GM18873 (cell line): ENCODE results near the gene GLRX5.
"Not testable (repeated sequence)": the region's sequence is repeated elsewhere in the genome, so short reads cannot be mapped to it uniquely, and the experiment has no call there.

Experiments
- ATAC-seq: cut with Tn5 transposase; IDR thresholded peaks from one replicate; pipeline ENCODE4 v1.9.1; 2021; ENCODE audit warnings: mild to moderate bottlenecking, moderate library complexity, moderate number of reproducible peaks; ENCODE audit not compliant: unreplicated experiment, low FRiP score

Gene GLRX5

GRCh38 chr14:95498622-95499353, 36.1 kb upstream of the GLRX5 start:
- ATAC-seq, result no peak

GRCh38 chr14:95499354-95499750, 35.5 kb upstream of the GLRX5 start:
- no peak for ATAC-seq

- no peak for ATAC-seq
These were observed 34.6 kb upstream of the GLRX5 start for GRCh38 chr14:95500201-95500681.

GRCh38 chr14:95500772-95501401, 34.0 kb upstream of the GLRX5 start:
- no peak for ATAC-seq

GRCh38 chr14:95502381-95502950, 32.4 kb upstream of the GLRX5 start:
- no peak for ATAC-seq

- peak; percentile 49 for ATAC-seq
These were observed 31.3 kb upstream of the GLRX5 start for GRCh38 chr14:95503365-95504134.

GRCh38 chr14:95504135-95505029, 30.5 kb upstream of the GLRX5 start:
- no peak for ATAC-seq

- peak; percentile 44 for ATAC-seq
These were observed 29.7 kb upstream of the GLRX5 start for GRCh38 chr14:95505030-95505589.

- ATAC-seq, result no peak
These were observed 27.7 kb upstream of the GLRX5 start for GRCh38 chr14:95507174-95507573.

GRCh38 chr14:95507701-95508103, 27.1 kb upstream of the GLRX5 start:
- ATAC-seq, result no peak

GRCh38 chr14:95508377-95508776, 26.5 kb upstream of the GLRX5 start:
- ATAC-seq, result no peak

GRCh38 chr14:95509495-95509894, 25.4 kb upstream of the GLRX5 start:
- no peak for ATAC-seq

GRCh38 chr14:95510344-95510743, 24.5 kb upstream of the GLRX5 start:
- ATAC-seq, result not testable (repeated sequence)

GRCh38 chr14:95510804-95511203, 24.0 kb upstream of the GLRX5 start:
- ATAC-seq, result no peak

GRCh38 chr14:95511687-95512086, 23.2 kb upstream of the GLRX5 start:
- ATAC-seq, result no peak

- ATAC-seq, result no peak
These were observed 21.6 kb upstream of the GLRX5 start for GRCh38 chr14:95513291-95513690.

GRCh38 chr14:95514131-95515079, 20.4 kb upstream of the GLRX5 start:
- no peak for ATAC-seq

- no peak for ATAC-seq
These were observed 19.8 kb upstream of the GLRX5 start for GRCh38 chr14:95515080-95515489.
